GM18867 (cell line): Measurements from ENCODE around the gene USP17L22.
"Not testable (repeated sequence)": the region's sequence is repeated elsewhere in the genome, so short reads cannot be mapped to it uniquely, and the experiment has no call there.

Source experiments
- ATAC-seq: cut with Tn5 transposase; IDR thresholded peaks from one replicate; pipeline ENCODE4 v1.9.1; 2021; ENCODE audit warnings: mild to moderate bottlenecking, moderate library complexity; ENCODE audit not compliant: unreplicated experiment

The USP17L22 gene, protein sequence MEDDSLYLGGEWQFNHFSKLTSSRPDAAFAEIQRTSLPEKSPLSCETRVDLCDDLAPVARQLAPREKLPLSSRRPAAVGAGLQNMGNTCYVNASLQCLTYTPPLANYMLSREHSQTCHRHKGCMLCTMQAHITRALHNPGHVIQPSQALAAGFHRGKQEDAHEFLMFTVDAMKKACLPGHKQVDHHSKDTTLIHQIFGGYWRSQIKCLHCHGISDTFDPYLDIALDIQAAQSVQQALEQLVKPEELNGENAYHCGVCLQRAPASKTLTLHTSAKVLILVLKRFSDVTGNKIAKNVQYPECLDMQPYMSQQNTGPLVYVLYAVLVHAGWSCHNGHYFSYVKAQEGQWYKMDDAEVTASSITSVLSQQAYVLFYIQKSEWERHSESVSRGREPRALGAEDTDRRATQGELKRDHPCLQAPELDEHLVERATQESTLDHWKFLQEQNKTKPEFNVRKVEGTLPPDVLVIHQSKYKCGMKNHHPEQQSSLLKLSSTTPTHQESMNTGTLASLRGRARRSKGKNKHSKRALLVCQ

DNA sequence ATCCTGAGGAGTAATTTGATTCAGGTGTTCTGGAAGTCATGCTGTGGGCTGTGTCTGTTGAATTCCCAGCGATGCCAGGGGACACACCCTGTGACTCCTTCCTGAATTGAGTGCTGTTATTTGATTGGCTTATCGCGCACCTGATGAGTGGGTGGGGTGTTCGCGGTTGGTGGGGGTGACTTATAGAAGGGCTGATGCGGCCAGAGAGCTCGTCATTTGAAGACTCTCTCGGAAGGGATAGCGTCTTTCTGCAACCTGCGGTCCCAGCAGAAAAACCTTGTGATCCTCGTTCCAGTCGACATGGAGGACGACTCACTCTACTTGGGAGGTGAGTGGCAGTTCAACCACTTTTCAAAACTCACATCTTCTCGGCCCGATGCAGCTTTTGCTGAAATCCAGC lies at the start of gene USP17L22:
Gene USP17L22 (plus strand): TSS at position 301 of the 400 bp plus-strand sequence. CDS start 0 bp downstream, at position 301.
- ATAC-seq: not testable (repeated sequence)

DNA sequence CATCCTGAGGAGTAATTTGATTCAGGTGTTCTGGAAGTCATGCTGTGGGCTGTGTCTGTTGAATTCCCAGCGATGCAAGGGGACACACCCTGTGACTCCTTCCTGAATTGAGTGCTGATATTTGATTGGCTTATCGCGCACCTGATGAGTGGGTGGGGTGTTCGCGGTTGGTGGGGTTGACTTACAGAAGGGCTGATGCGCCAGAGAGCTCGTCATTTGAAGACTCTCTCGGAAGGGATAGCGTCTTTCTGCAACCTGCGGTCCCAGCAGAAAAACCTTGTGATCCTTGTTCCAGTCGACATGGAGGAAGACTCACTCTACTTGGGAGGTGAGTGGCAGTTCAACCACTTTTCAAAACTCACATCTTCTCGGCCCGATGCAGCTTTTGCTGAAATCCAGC lies 47.6 kb upstream of the USP17L22 start, which contains the start of gene USP17L12:
Gene USP17L12 (plus strand): TSS at position 301 of the 400 bp plus-strand sequence. CDS start 0 bp downstream, at position 301.
- not testable (repeated sequence) for ATAC-seq

DNA sequence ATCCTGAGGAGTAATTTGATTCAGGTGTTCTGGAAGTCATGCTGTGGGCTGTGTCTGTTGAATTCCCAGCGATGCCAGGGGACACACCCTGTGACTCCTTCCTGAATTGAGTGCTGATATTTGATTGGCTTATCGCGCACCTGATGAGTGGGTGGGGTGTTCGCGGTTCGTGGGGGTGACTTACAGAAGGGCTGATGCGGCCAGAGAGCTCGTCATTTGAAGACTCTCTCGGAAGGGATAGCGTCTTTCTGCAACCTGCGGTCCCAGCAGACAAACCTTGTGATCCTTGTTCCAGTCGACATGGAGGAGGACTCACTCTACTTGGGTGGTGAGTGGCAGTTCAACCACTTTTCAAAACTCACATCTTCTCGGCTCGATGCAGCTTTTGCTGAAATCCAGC lies 42.8 kb upstream of the USP17L22 start, which contains the start of gene USP17L13:
Gene USP17L13 (plus strand): TSS at position 301 of the 400 bp plus-strand sequence. CDS start 0 bp downstream, at position 301.
- ATAC-seq: not testable (repeated sequence)

DNA sequence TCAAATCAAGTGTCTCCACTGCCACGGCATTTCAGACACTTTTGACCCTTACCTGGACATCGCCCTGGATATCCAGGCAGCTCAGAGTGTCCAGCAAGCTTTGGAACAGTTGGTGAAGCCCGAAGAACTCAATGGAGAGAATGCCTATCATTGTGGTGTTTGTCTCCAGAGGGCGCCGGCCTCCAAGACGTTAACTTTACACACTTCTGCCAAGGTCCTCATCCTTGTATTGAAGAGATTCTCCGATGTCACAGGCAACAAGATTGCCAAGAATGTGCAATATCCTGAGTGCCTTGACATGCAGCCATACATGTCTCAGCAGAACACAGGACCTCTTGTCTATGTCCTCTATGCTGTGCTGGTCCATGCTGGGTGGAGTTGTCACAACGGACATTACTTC lies 37.2 kb upstream of the USP17L22 start:
- ATAC-seq: not testable (repeated sequence)

DNA sequence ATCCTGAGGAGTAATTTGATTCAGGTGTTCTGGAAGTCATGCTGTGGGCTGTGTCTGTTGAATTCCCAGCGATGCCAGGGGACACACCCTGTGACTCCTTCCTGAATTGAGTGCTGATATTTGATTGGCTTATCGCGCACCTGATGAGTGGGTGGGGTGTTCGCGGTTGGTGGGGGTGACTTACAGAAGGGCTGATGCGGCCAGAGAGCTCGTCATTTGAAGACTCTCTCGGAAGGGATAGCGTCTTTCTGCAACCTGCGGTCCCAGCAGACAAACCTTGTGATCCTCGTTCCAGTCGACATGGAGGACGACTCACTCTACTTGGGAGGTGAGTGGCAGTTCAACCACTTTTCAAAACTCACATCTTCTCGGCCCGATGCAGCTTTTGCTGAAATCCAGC lies 33.3 kb upstream of the USP17L22 start, which contains the start of gene USP17L15:
Gene USP17L15 (plus strand): TSS at position 301 of the 400 bp plus-strand sequence. CDS start 0 bp downstream, at position 301.
- ATAC-seq: not testable (repeated sequence)

DNA sequence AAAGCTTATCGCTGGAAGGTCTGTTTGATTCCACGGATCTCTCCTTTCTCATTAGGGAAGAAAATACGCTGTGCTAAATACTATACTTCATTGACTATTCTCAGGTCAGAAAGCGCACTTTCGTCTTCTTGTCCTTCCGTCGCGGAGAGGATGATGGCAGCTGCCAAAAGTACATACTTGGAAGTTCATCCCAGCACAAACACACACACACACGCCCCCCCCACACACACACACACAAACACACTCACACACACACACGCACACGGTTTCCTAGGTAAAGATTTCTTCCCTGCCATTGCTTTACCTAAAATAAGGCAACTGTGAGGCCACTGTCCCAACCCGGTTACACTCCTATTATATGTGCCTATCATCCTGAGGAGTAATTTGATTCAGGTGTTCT lies 29.0 kb upstream of the USP17L22 start:
- ATAC-seq: not testable (repeated sequence)

DNA sequence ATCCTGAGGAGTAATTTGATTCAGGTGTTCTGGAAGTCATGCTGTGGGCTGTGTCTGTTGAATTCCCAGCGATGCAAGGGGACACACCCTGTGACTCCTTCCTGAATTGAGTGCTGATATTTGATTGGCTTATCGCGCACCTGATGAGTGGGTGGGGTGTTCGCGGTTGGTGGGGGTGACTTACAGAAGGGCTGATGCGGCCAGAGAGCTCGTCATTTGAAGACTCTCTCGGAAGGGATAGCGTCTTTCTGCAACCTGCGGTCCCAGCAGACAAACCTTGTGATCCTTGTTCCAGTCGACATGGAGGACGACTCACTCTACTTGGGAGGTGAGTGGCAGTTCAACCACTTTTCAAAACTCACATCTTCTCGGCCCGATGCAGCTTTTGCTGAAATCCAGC lies 23.8 kb upstream of the USP17L22 start, which contains the start of gene USP17L17:
Gene USP17L17 (plus strand): TSS at position 301 of the 400 bp plus-strand sequence. CDS start 0 bp downstream, at position 301.
- not testable (repeated sequence) for ATAC-seq

DNA sequence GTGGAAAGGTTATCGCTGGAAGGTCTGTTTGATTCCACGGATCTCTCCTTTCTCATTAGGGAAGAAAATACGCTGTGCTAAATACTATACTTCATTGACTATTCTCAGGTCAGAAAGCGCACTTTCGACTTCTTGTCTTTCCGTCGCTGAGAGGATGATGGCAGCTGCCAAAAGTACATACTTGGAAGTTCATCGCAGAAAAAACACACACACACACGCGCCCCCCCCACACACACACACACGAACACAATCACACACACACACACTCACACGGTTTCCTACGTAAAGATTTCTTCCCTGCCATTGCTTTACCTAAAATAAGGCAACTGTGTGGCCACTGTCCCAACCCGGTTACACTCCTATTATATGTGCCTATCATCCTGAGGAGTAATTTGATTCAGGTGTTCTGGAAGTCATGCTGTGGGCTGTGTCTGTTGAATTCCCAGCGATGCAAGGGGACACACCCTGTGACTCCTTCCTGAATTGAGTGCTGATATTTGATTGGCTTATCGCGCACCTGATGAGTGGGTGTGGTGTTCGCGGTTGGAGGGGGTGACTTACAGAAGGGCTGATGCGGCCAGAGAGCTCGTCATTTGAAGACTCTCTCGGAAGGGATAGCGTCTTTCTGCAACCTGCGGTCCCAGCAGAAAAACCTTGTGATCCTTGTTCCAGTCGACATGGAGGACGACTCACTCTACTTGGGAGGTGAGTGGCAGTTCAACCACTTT lies 19.3 kb upstream of the USP17L22 start, which contains the start of gene USP17L18:
Gene USP17L18 (plus strand): TSS at position 678 of the 728 bp plus-strand sequence. CDS start 0 bp downstream, at position 678.
- not testable (repeated sequence) for ATAC-seq

DNA sequence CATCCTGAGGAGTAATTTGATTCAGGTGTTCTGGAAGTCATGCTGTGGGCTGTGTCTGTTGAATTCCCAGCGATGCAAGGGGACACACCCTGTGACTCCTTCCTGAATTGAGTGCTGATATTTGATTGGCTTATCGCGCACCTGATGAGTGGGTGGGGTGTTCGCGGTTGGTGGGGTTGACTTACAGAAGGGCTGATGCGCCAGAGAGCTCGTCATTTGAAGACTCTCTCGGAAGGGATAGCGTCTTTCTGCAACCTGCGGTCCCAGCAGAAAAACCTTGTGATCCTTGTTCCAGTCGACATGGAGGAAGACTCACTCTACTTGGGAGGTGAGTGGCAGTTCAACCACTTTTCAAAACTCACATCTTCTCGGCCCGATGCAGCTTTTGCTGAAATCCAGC lies 14.3 kb upstream of the USP17L22 start, which contains the start of gene USP17L19:
Gene USP17L19 (plus strand): TSS at position 301 of the 400 bp plus-strand sequence. CDS start 0 bp downstream, at position 301.
- ATAC-seq: not testable (repeated sequence)

DNA sequence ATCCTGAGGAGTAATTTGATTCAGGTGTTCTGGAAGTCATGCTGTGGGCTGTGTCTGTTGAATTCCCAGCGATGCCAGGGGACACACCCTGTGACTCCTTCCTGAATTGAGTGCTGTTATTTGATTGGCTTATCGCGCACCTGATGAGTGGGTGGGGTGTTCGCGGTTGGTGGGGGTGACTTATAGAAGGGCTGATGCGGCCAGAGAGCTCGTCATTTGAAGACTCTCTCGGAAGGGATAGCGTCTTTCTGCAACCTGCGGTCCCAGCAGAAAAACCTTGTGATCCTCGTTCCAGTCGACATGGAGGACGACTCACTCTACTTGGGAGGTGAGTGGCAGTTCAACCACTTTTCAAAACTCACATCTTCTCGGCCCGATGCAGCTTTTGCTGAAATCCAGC lies 9.6 kb upstream of the USP17L22 start, which contains the start of gene USP17L20:
Gene USP17L20 (plus strand): TSS at position 301 of the 400 bp plus-strand sequence. CDS start 0 bp downstream, at position 301.
- ATAC-seq: not testable (repeated sequence)

DNA sequence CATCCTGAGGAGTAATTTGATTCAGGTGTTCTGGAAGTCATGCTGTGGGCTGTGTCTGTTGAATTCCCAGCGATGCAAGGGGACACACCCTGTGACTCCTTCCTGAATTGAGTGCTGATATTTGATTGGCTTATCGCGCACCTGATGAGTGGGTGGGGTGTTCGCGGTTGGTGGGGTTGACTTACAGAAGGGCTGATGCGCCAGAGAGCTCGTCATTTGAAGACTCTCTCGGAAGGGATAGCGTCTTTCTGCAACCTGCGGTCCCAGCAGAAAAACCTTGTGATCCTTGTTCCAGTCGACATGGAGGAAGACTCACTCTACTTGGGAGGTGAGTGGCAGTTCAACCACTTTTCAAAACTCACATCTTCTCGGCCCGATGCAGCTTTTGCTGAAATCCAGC lies 4.8 kb upstream of the USP17L22 start, which contains the start of gene USP17L21:
Gene USP17L21 (plus strand): TSS at position 301 of the 400 bp plus-strand sequence. CDS start 0 bp downstream, at position 301.
- ATAC-seq: not testable (repeated sequence)

DNA sequence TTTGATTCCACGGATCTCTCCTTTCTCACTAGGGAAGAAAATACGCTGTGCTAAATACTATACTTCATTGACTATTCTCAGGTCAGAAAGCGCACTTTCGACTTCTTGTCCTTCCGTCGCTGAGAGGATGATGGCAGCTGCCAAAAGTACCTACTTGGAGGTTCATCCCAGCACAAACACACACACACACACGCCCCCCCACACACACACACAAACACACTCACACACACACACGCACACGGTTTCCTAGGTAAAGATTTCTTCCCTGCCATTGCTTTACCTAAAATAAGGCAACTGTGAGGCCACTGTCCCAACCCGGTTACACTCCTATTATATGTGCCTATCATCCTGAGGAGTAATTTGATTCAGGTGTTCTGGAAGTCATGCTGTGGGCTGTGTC lies 4.3 kb downstream of the USP17L22 start:
- ATAC-seq: not testable (repeated sequence)
